ENCODE data around the gene GDF15. TPM values are rescaled to one million over a fixed set of nuclear protein-coding genes. Genes with fewer than 3 reads are reported as not detected.

GDF15 gene
- polyA plus RNA-seq, 2 of the 4 experiments (the other 2 are of a cell fraction) = 56.9 to 78.5 TPM

DNA sequence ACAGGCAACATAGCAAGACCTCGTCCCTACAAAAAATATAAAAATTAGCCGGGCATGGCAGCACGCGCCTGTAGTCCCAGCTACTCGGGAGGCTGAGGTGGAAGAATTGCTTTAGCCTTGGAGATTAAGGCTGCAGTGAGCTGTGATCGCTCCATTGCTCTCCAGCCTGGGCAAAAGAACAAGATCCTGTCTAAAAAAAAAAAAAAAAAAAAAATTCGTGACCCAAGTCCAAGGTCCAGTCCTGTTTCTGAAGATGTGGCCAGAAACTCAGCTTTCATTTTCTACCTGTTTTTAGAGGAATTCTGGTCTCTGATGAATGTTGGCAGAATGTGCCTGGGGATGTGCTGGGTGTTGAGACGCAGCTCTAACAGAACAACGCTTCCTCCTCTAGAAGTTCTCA, 47.4 kb upstream of the GDF15 start:
- H3K4me2 ChIP-seq = no peak overlapping the region
- no peak for ATAC-seq
- POLR2A ChIA-PET = interaction anchor here (1.1 to 2.5 kb wide), 3 partner anchors 52 to 64 kb away, joined by 3 to 18 read pairs (median 7); partner anchors contain the start of genes IQCN and JUND
- TF ChIP-seq ESRRA (IDR thresholded peaks at IDR 0.05; ENCODE audit: borderline replicate concordance, low read length) = no peak
- TF ChIP-seq HOXB5 (CRISPR knock-in tag; IDR thresholded peaks at IDR 0.05) = no peak
- TF ChIP-seq MAFK (IDR thresholded peaks at IDR 0.05; ENCODE audit: partially characterized antibody) = no peak
- no peak for TF ChIP-seq HDAC2 (IDR thresholded peaks at IDR 0.05)
- TF ChIP-seq FOSL2 (IDR thresholded peaks at IDR 0.05) = no peak
- no peak for TF ChIP-seq FOSL2 (CRISPR knock-in tag; IDR thresholded peaks at IDR 0.05)
- no peak for TF ChIP-seq HOXA7 (CRISPR knock-in tag; IDR thresholded peaks at IDR 0.05)
- no peak for TF ChIP-seq EP300 (IDR thresholded peaks at IDR 0.05)
- no peak for TF ChIP-seq KDM1A (IDR thresholded peaks at IDR 0.05; ENCODE audit: low read depth)
- TF ChIP-seq CBX2 (IDR thresholded peaks at IDR 0.05; ENCODE audit: borderline replicate concordance, low read depth) = no peak
- TF ChIP-seq, protein P1, sequence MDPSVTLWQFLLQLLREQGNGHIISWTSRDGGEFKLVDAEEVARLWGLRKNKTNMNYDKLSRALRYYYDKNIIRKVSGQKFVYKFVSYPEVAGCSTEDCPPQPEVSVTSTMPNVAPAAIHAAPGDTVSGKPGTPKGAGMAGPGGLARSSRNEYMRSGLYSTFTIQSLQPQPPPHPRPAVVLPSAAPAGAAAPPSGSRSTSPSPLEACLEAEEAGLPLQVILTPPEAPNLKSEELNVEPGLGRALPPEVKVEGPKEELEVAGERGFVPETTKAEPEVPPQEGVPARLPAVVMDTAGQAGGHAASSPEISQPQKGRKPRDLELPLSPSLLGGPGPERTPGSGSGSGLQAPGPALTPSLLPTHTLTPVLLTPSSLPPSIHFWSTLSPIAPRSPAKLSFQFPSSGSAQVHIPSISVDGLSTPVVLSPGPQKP (IDR thresholded peaks at IDR 0.05; ENCODE audit: low read depth, low read length) = no peak
- no peak for TF ChIP-seq RCOR1 (IDR thresholded peaks at IDR 0.05; ENCODE audit: low read depth, low read length)
- CTCF ChIA-PET = interaction anchor here (0.6 to 4.9 kb wide), 15 partner anchors 9 to 147 kb away, joined by 3 to 42 read pairs (median 5); partner anchors contain the start of genes LRRC25 and LSM4
- H3K4me1 ChIP-seq = peaks cover 12% of the 10 kb centered on the region
- WGBS (ENCODE audit: missing lambda C conversion rate) = 73% methylated on average over 9 of the region's 9 CpGs
- DNase-seq (ENCODE audit: low read depth in 1 of 2, low spot score in 1 of 2) = no peak
- H3K27ac ChIP-seq = no peak overlapping the region
- no peaks in the 10 kb centered on the region for H3K9me3 ChIP-seq
- H3K4me3 ChIP-seq = no peak overlapping the region
- no peak for FAIRE-seq

DNA sequence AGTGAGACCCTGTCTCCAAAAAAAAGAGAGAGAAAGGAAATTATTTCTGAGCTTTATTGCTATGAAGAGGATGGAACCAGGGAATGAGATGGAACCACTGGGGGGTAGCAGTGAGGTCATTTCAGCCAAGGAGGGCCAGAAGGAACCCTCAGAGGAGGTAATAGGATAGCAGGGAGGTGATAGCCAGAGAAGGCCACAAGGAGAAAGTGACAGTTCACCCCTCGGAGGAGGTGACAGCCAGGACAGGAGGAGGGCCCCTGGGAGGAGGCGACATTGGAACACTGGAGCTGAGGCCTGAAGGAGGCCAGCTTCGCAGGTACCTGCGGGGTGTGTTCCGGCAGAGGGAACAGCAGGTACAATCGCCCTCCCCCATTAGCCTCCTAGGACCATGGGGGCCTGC, 46.2 kb upstream of the GDF15 start:
- no peak for FAIRE-seq
- POLR2A ChIA-PET = interaction anchor here (1.1 to 2.5 kb wide), 6 partner anchors 11 to 65 kb away, joined by 3 to 18 read pairs (median 5); partner anchors contain the start of genes GDF15, IQCN, JUND and LSM4
- DNase-seq (ENCODE audit: low read depth in 1 of 2, low spot score in 1 of 2) = peak; percentile 48 to 50
- ATAC-seq = peak; percentile 75 to 79
- H3K4me2 ChIP-seq = peak overlapping the region; percentile 99
- 54% methylated on average over 6 of the region's 6 CpGs for WGBS (ENCODE audit: missing lambda C conversion rate)
- peak overlapping the region; percentile 60; the same call in 2 of the 3 replicates for H3K4me3 ChIP-seq
- CTCF ChIA-PET = interaction anchor here (0.6 to 4.9 kb wide), 17 partner anchors 10 to 212 kb away, joined by 3 to 42 read pairs (median 5); partner anchors contain the start of genes LRRC25 and LSM4
- peak overlapping the region; percentile 69 to 87; a peak in 5 of 6 replicates for H3K27ac ChIP-seq
- no peaks in the 10 kb centered on the region for H3K9me3 ChIP-seq
- TF ChIP-seq EHMT2 (IDR thresholded peaks at IDR 0.05; ENCODE audit: low read depth) = no peak
- no peak for TF ChIP-seq KDM1A (IDR thresholded peaks at IDR 0.05; ENCODE audit: low read depth)
- no peak for TF ChIP-seq PHF8 (IDR thresholded peaks at IDR 0.05; ENCODE audit: borderline replicate concordance, low read depth)
- TF ChIP-seq, protein P2, sequence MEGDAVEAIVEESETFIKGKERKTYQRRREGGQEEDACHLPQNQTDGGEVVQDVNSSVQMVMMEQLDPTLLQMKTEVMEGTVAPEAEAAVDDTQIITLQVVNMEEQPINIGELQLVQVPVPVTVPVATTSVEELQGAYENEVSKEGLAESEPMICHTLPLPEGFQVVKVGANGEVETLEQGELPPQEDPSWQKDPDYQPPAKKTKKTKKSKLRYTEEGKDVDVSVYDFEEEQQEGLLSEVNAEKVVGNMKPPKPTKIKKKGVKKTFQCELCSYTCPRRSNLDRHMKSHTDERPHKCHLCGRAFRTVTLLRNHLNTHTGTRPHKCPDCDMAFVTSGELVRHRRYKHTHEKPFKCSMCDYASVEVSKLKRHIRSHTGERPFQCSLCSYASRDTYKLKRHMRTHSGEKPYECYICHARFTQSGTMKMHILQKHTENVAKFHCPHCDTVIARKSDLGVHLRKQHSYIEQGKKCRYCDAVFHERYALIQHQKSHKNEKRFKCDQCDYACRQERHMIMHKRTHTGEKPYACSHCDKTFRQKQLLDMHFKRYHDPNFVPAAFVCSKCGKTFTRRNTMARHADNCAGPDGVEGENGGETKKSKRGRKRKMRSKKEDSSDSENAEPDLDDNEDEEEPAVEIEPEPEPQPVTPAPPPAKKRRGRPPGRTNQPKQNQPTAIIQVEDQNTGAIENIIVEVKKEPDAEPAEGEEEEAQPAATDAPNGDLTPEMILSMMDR (IDR thresholded peaks at IDR 0.05) = peak; percentile 30; the same call in 2 of the 3 replicates
- TF ChIP-seq RAD21 (conservative IDR thresholded peaks at IDR 0.05 in 1 of 2, IDR thresholded peaks at IDR 0.05 in 1 of 2) = peak; percentile 21 to 44; a peak in 2 of 5 replicates
- TF ChIP-seq RARB (CRISPR knock-in tag; IDR thresholded peaks at IDR 0.05) = no peak
- peak; percentile 39; the same call in 2 of the 3 replicates for TF ChIP-seq SMC3 (IDR thresholded peaks at IDR 0.05)
- TF ChIP-seq NFE2L2 (conservative IDR thresholded peaks at IDR 0.05; ENCODE audit: low read length) = no peak
- peaks cover 12% of the 10 kb centered on the region for H3K4me1 ChIP-seq

Measured in A549 (cell line).